Measurements from ENCODE around the gene YES1. TPM values are rescaled to one million over a fixed set of nuclear protein-coding genes. Genes with fewer than 3 reads are reported as not detected.

Gene YES1
- total and polyA plus RNA-seq, 8 donors: 10.7 to 35.2 (median 29.2) TPM

DNA sequence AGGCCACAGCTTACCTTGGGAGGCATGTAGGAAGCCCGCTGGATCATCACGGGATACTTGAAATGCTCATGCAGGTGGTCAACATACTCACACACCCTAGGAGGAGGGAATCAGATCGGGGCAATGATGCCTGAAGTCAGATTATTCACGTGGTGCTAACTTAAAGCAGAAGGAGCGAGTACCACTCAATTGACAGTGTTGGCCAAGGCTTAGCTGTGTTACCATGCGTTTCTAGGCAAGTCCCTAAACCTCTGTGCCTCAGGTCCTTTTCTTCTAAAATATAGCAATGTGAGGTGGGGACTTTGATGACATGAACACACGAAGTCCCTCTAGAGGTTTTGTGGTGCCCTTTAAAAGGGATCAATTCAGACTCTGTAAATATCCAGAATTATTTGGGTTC is 136.7 kb downstream of the YES1 start:
- no peaks in the 10 kb centered on the region for H3K9me3 ChIP-seq
- no peaks in the 10 kb centered on the region for H3K4me1 ChIP-seq
- H3K36me3 ChIP-seq: peaks cover 0 to 73% (median 14%) of the 10 kb centered on the region in 3 donors
- intact Hi-C loops (cut with DNase I): no loop called here
- no peaks in the 10 kb centered on the region for H3K27me3 ChIP-seq
- no peak overlapping the region for H3K27ac ChIP-seq
- TF ChIP-seq, protein P1, sequence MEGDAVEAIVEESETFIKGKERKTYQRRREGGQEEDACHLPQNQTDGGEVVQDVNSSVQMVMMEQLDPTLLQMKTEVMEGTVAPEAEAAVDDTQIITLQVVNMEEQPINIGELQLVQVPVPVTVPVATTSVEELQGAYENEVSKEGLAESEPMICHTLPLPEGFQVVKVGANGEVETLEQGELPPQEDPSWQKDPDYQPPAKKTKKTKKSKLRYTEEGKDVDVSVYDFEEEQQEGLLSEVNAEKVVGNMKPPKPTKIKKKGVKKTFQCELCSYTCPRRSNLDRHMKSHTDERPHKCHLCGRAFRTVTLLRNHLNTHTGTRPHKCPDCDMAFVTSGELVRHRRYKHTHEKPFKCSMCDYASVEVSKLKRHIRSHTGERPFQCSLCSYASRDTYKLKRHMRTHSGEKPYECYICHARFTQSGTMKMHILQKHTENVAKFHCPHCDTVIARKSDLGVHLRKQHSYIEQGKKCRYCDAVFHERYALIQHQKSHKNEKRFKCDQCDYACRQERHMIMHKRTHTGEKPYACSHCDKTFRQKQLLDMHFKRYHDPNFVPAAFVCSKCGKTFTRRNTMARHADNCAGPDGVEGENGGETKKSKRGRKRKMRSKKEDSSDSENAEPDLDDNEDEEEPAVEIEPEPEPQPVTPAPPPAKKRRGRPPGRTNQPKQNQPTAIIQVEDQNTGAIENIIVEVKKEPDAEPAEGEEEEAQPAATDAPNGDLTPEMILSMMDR (IDR thresholded peaks at IDR 0.05): no peak
- FAIRE-seq (no peak), DNase-seq (no peak), ATAC-seq (no peak)
- 92 to 95% methylated on average over 7 of the region's 7 CpGs for WGBS, 2 donors
- no peak overlapping the region for H3K4me3 ChIP-seq

DNA sequence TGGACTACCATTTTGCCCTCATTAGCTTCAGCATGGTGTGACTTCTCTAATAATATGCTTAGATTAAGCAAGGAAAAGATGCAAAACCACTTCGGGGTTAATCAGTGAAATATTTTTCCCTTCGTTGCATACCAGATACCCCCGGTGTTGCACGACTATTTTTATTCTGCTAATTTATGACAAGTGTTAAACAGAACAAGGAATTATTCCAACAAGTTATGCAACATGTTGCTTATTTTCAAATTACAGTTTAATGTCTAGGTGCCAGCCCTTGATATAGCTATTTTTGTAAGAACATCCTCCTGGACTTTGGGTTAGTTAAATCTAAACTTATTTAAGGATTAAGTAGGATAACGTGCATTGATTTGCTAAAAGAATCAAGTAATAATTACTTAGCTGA is 138.3 kb downstream of the YES1 start:
- WGBS, 2 donors: 63 to 67% methylated on average over 5 of the region's 5 CpGs
- Histone ChIP-seq H3K27ac (no peak overlapping the region), H3K27me3 (no peaks in the 10 kb centered on the region), H3K9me3 (no peaks in the 10 kb centered on the region), H3K4me3 (no peak overlapping the region), H3K4me1 (no peaks in the 10 kb centered on the region), H3K36me3 (peaks cover 0 to 71% (median 14%) of the 10 kb centered on the region in 3 donors)
- no peak for FAIRE-seq
- TF ChIP-seq, protein P1 (IDR thresholded peaks at IDR 0.05): no peak
- DNase-seq: no peak
- ATAC-seq: no peak
- intact Hi-C loops (cut with DNase I): no loop called here

DNA sequence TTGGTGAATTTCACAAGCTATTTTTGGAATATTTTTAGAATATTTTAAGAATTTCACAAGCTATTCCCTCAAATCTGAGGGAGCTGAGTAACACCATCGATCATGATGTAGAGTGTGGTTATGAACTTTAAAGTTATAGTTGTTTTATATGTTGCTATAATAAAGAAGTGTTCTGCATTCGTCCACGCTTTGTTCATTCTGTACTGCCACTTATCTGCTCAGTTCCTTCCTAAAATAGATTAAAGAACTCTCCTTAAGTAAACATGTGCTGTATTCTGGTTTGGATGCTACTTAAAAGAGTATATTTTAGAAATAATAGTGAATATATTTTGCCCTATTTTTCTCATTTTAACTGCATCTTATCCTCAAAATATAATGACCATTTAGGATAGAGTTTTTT is 138.7 kb downstream of the YES1 start:
- ATAC-seq (no peak), FAIRE-seq (no peak), DNase-seq (no peak)
- TF ChIP-seq, protein P1 (IDR thresholded peaks at IDR 0.05): no peak
- intact Hi-C loops (cut with DNase I): no loop called here
- Histone ChIP-seq H3K36me3 (peaks cover 0 to 66% (median 14%) of the 10 kb centered on the region in 3 donors), H3K4me1 (no peaks in the 10 kb centered on the region), H3K27ac (no peak overlapping the region), H3K9me3 (no peaks in the 10 kb centered on the region), H3K27me3 (no peaks in the 10 kb centered on the region), H3K4me3 (no peak overlapping the region)
- WGBS, 2 donors: 91 to 92% methylated on average over 3 of the region's 3 CpGs

Other genes starting within 250 kb of the YES1 start
- not detected for gene CETN1, start 231.9 kb downstream of the YES1 start, total RNA-seq
- gene CETN1, start 231.9 kb downstream of the YES1 start, polyA plus RNA-seq: not detected
- gene CLUL1, start 215.3 kb downstream of the YES1 start, total RNA-seq: 1 to 10 TPM in 1 of 6 donors, under 1 TPM in 5; 0.16 to 1.2 (median 0.68) TPM
- gene CLUL1, start 215.3 kb downstream of the YES1 start, polyA plus RNA-seq: 1 to 10 TPM in 1 of 2 donors, under 1 TPM in 1; 0.57 to 1.7 TPM
- gene TYMS, start 154.6 kb downstream of the YES1 start, total RNA-seq: 1 to 10 TPM; 2.7 to 6.9 (median 3.9) TPM
- 1 to 10 TPM; 1.3 to 1.9 TPM for gene TYMS, start 154.6 kb downstream of the YES1 start, polyA plus RNA-seq
- 10 to 100 TPM; 27.1 to 51.2 (median 40.9) TPM for gene ENOSF1, start 99.6 kb downstream of the YES1 start, total RNA-seq
- 10 to 100 TPM; 59.8 to 69.2 TPM for gene ENOSF1, start 99.6 kb downstream of the YES1 start, polyA plus RNA-seq
- gene ADCYAP1, start 92.6 kb upstream of the YES1 start, total RNA-seq: 1 to 10 TPM in 5 of 6 donors, under 1 TPM in 1; 0.98 to 8.4 (median 2.0) TPM
- 10 to 100 TPM in 1 of 2 donors, 1 to 10 TPM in 1; 4.7 to 36.3 TPM for gene ADCYAP1, start 92.6 kb upstream of the YES1 start, polyA plus RNA-seq